HG03135 (cell line): ENCODE measurements around the gene ANKRD39.
A peak's percentile ranks its signal among the peaks of the same experiment; 100 is the strongest.
"Not testable (repeated sequence)": the region's sequence is repeated elsewhere in the genome, so short reads cannot be mapped to it uniquely, and the experiment has no call there.

Experiments
- ATAC-seq: cut with Tn5 transposase; IDR thresholded peaks from one replicate; pipeline ENCODE4 v1.9.1; 2021; ENCODE audit warnings: mild to moderate bottlenecking, moderate library complexity; ENCODE audit not compliant: unreplicated experiment

ANKRD39 gene

GRCh38 chr2:96810783-96811192, 47.0 kb downstream of the ANKRD39 start:
- no peak for ATAC-seq

- no peak for ATAC-seq
Observed at GRCh38 chr2:96809951-96810782, 47.6 kb downstream of the ANKRD39 start.

- no peak for ATAC-seq
Observed at GRCh38 chr2:96809216-96809882, 48.5 kb downstream of the ANKRD39 start.

- no peak for ATAC-seq
Observed at GRCh38 chr2:96808176-96808837, 49.5 kb downstream of the ANKRD39 start.

GRCh38 chr2:96807127-96807471, 50.7 kb downstream of the ANKRD39 start:
- peak; percentile 7 for ATAC-seq

- peak; percentile 56 for ATAC-seq
Observed at GRCh38 chr2:96806468-96807126, 51.2 kb downstream of the ANKRD39 start.

GRCh38 chr2:96805946-96806345, 51.9 kb downstream of the ANKRD39 start:
- not testable (repeated sequence) for ATAC-seq

GRCh38 chr2:96804986-96805385, 52.8 kb downstream of the ANKRD39 start:
- ATAC-seq: no peak

GRCh38 chr2:96802721-96803120, 55.1 kb downstream of the ANKRD39 start:
- ATAC-seq: no peak

- no peak for ATAC-seq
Observed at GRCh38 chr2:96801786-96802595, 55.8 kb downstream of the ANKRD39 start.

- peak; percentile 86 for ATAC-seq
Observed at GRCh38 chr2:96801005-96801785, 56.6 kb downstream of the ANKRD39 start.

GRCh38 chr2:96800061-96801004, 57.5 kb downstream of the ANKRD39 start:
- ATAC-seq: peak; percentile 26

GRCh38 chr2:96799623-96799935, 58.2 kb downstream of the ANKRD39 start:
- no peak for ATAC-seq

- no peak for ATAC-seq
Observed at GRCh38 chr2:96798733-96799622, 58.8 kb downstream of the ANKRD39 start.
